NCI-H187 (cell line): Measurements from ENCODE around the gene TUFT1.

Source experiments
- DNase-seq, 2 experiments: peaks; one replicate each; lab custom pipeline; 2025; lab: John Stamatoyannopoulos, UW

Gene TUFT1

GRCh38 chr1:151539321-151540020, 638 bp upstream of the TUFT1 start:
- peak; percentile 99 to 100 for DNase-seq

GRCh38 chr1:151540982-151541377, 871 bp downstream of the TUFT1 start:
- DNase-seq = no peak

GRCh38 chr1:151541752-151542151, 1.6 kb downstream of the TUFT1 start:
- DNase-seq = no peak

- no peak for DNase-seq
Measured at GRCh38 chr1:151542710-151543129, 2.6 kb downstream of the TUFT1 start.

- DNase-seq = no peak
Measured at GRCh38 chr1:151545542-151545941, 5.4 kb downstream of the TUFT1 start.

- no peak for DNase-seq
Measured at GRCh38 chr1:151546011-151546925, 6.2 kb downstream of the TUFT1 start.

- DNase-seq = no peak
Measured at GRCh38 chr1:151547119-151547899, 7.2 kb downstream of the TUFT1 start.

- DNase-seq = no peak
Measured at GRCh38 chr1:151547900-151548230, 7.8 kb downstream of the TUFT1 start.

- DNase-seq = no peak
Measured at GRCh38 chr1:151549199-151549598, 9.1 kb downstream of the TUFT1 start.

- no peak for DNase-seq
Measured at GRCh38 chr1:151553659-151554058, 13.6 kb downstream of the TUFT1 start.

- no peak for DNase-seq
Measured at GRCh38 chr1:151556052-151556451, 15.9 kb downstream of the TUFT1 start.

GRCh38 chr1:151562661-151563060, 22.6 kb downstream of the TUFT1 start:
- no peak for DNase-seq

- no peak for DNase-seq
Measured at GRCh38 chr1:151563376-151563775, 23.3 kb downstream of the TUFT1 start.

GRCh38 chr1:151565502-151566189, 25.5 kb downstream of the TUFT1 start:
- no peak for DNase-seq

- DNase-seq = no peak
Measured at GRCh38 chr1:151568626-151569088, 28.5 kb downstream of the TUFT1 start.

- DNase-seq = no peak
Measured at GRCh38 chr1:151570819-151571218, 30.7 kb downstream of the TUFT1 start.

GRCh38 chr1:151574575-151575529, 34.7 kb downstream of the TUFT1 start:
- no peak for DNase-seq

GRCh38 chr1:151577173-151577572, 37.1 kb downstream of the TUFT1 start:
- no peak for DNase-seq

- no peak for DNase-seq
Measured at GRCh38 chr1:151578941-151579340, 38.8 kb downstream of the TUFT1 start.

GRCh38 chr1:151579436-151580225, 39.5 kb downstream of the TUFT1 start:
- no peak for DNase-seq
